HG03432 (cell line): ENCODE results near the gene SCO1.

Source experiments
- ATAC-seq: cut with Tn5 transposase; IDR thresholded peaks from one replicate; pipeline ENCODE4 v1.9.1; 2021; ENCODE audit warnings: mild to moderate bottlenecking, moderate library complexity; ENCODE audit not compliant: unreplicated experiment

The SCO1 gene

GRCh38 chr17:10657148-10657547, 40.2 kb downstream of the SCO1 start, which contains the start of gene MYH3:
Gene MYH3, minus strand, starts transcription at chr17:10657309. Its CDS starts 2,245 bp downstream, at chr17:10655064.
- no peak for ATAC-seq

- no peak for ATAC-seq
Observed at GRCh38 chr17:10653987-10654386, 43.3 kb downstream of the SCO1 start.

- ATAC-seq, result no peak
Observed at GRCh38 chr17:10652984-10653659, 44.2 kb downstream of the SCO1 start.

- no peak for ATAC-seq
Observed at GRCh38 chr17:10651927-10652326, 45.4 kb downstream of the SCO1 start.

- no peak for ATAC-seq
Observed at GRCh38 chr17:10649602-10650001, 47.7 kb downstream of the SCO1 start.

- ATAC-seq, result no peak
Observed at GRCh38 chr17:10648956-10649355, 48.4 kb downstream of the SCO1 start.

GRCh38 chr17:10648381-10648780, 49.0 kb downstream of the SCO1 start:
- ATAC-seq, result no peak

GRCh38 chr17:10646392-10646990, 50.8 kb downstream of the SCO1 start:
- ATAC-seq, result peak; percentile 61

GRCh38 chr17:10640475-10640874, 56.9 kb downstream of the SCO1 start:
- ATAC-seq, result no peak

GRCh38 chr17:10638151-10638550, 59.2 kb downstream of the SCO1 start:
- no peak for ATAC-seq

- ATAC-seq, result no peak
Observed at GRCh38 chr17:10635290-10635689, 62.0 kb downstream of the SCO1 start.

- ATAC-seq, result peak; percentile 97
Observed at GRCh38 chr17:10633738-10634379, 63.5 kb downstream of the SCO1 start.

- no peak for ATAC-seq
Observed at GRCh38 chr17:10631701-10632100, 65.6 kb downstream of the SCO1 start.

- ATAC-seq, result no peak
Observed at GRCh38 chr17:10631048-10631700, 66.2 kb downstream of the SCO1 start.

- no peak for ATAC-seq
Observed at GRCh38 chr17:10629706-10630105, 67.6 kb downstream of the SCO1 start.

- ATAC-seq, result no peak
Observed at GRCh38 chr17:10628756-10629155, 68.6 kb downstream of the SCO1 start.

GRCh38 chr17:10626390-10626789, 70.9 kb downstream of the SCO1 start:
- ATAC-seq, result no peak

- ATAC-seq, result no peak
Observed at GRCh38 chr17:10624969-10625368, 72.4 kb downstream of the SCO1 start.

GRCh38 chr17:10623737-10624338, 73.5 kb downstream of the SCO1 start:
- no peak for ATAC-seq

- ATAC-seq, result peak; percentile 46
Observed at GRCh38 chr17:10622617-10623485, 74.5 kb downstream of the SCO1 start.
